Hepatocyte (in vitro differentiated cells): Measurements from ENCODE around the gene PSEN1. TPM values are rescaled to one million over a fixed set of nuclear protein-coding genes. Genes with fewer than 3 reads are reported as not detected.

Experiments used
- DNase-seq: peaks from one replicate; pipeline ENCODE4 v3.0.0-alpha.2; 2016; ENCODE audit warnings: low spot score
- H2AFZ ChIP-seq: fragments of 200-600 bp; sonication (generic); 2 replicates; pipeline ENCODE4 v1.6.0; 2016; ENCODE audit warnings: antibody characterized with exemption, mild to moderate bottlenecking
- H3K27ac ChIP-seq: fragments of 200-600 bp; sonication (generic); 2 replicates; pipeline ENCODE4 v1.5.1; 2016; ENCODE audit warnings: mild to moderate bottlenecking
- H3K27me3 ChIP-seq: fragments of 200-600 bp; sonication (generic); 2 replicates; pipeline ENCODE4 v1.6.1; 2016
- H3K36me3 ChIP-seq: fragments of 200-600 bp; sonication (generic); replicated peaks from 2 replicates; pipeline ENCODE4 v1.5.1; 2016; ENCODE audit warnings: low read depth; ENCODE audit not compliant: insufficient read depth
- H3K4me1 ChIP-seq: fragments of 200-600 bp; sonication (generic); 2 replicates; pipeline ENCODE4 v1.5.1; 2016; ENCODE audit warnings: mild to moderate bottlenecking, moderate library complexity; ENCODE audit not compliant: insufficient read depth
- H3K4me2 ChIP-seq: fragments of 200-600 bp; sonication (generic); 2 replicates; pipeline ENCODE4 v1.6.0; 2016
- H3K4me3 ChIP-seq: fragments of 200-600 bp; sonication (generic); 2 replicates; pipeline ENCODE4 v1.5.1; 2016; ENCODE audit warnings: mild to moderate bottlenecking
- H3K79me2 ChIP-seq: fragments of 200-600 bp; sonication (generic); 2 replicates; pipeline ENCODE4 v1.6.0; 2017; ENCODE audit warnings: mild to moderate bottlenecking
- H3K9me2 ChIP-seq: fragments of 200-600 bp; sonication (generic); replicated peaks from 2 replicates; pipeline ENCODE4 v1.6.0; 2017; ENCODE audit warnings: mild to moderate bottlenecking; ENCODE audit not compliant: insufficient read depth
- H3K9me3 ChIP-seq: fragments of 200-600 bp; sonication (generic); 2 replicates; pipeline ENCODE4 v1.5.1; 2016; ENCODE audit warnings: low read depth, mild to moderate bottlenecking
- H4K20me1 ChIP-seq: fragments of 200-600 bp; sonication (generic); 2 replicates; pipeline ENCODE4 v1.6.0; 2016; ENCODE audit warnings: mild to moderate bottlenecking; ENCODE audit not compliant: insufficient read depth, poor library complexity, severe bottlenecking
- CTCF ChIP-seq: fragments of 200-600 bp; sonication (generic); IDR thresholded peaks from 2 replicates; pipeline ENCODE4 v1.5.1; 2016; ENCODE audit warnings: antibody characterized with exemption, mild to moderate bottlenecking; ENCODE audit not compliant: poor library complexity
- EZH2 ChIP-seq: fragments of 200-600 bp; sonication (generic); IDR thresholded peaks from 2 replicates; pipeline ENCODE4 v1.6.1; 2016; ENCODE audit warnings: antibody characterized with exemption, mild to moderate bottlenecking, borderline replicate concordance
- EZH2phosphoT487 ChIP-seq: fragments of 200-600 bp; sonication (generic); IDR thresholded peaks from one replicate; pipeline ENCODE4 v1.6.1; 2018; ENCODE audit warnings: antibody characterized with exemption, mild to moderate bottlenecking, low read depth, moderate library complexity; ENCODE audit not compliant: unreplicated experiment, severe bottlenecking
- WGBS: methylation state at CpG from one replicate; pipeline ENCODE4 v1.1.6; 2016; ENCODE audit warnings: low lambda C conversion rate; ENCODE audit errors: missing lambda C conversion rate; 5-methylcytosine and 5-hydroxymethylcytosine counted together
- polyA plus RNA-seq: library from polyadenylated mRNA; unstranded; fragments of >200 nt; fragmentation: Nextera tagmentation; extraction: Ambion mirVana; gene quantifications from 2 replicates; pipeline ENCODE4 v1.2.1, GENCODE V29; 2016
- total RNA-seq: library from RNA; depleted of rRNA; stranded (reverse); fragments of >200 nt; gene quantifications from 2 replicates; pipeline ENCODE4 v1.2.3, GENCODE V29; 2014

PSEN1 gene
- total and polyA plus RNA-seq, 2 experiments from 2014 or later: 65.6 to 71.6 TPM

GRCh38 chr14:73198253-73198652 is 61.9 kb downstream of the PSEN1 start:
- Histone ChIP-seq H3K9me2 (no peaks in the 10 kb centered on the region), H2AFZ (no peak overlapping the region), H3K27me3 (no peaks in the 10 kb centered on the region), H3K79me2 (peaks cover 4% of the 10 kb centered on the region), H3K4me3 (no peak overlapping the region), H3K4me1 (no peaks in the 10 kb centered on the region), H4K20me1 (no peaks in the 10 kb centered on the region), H3K27ac (no peak overlapping the region), H3K4me2 (no peak overlapping the region), H3K36me3 (no peaks in the 10 kb centered on the region), H3K9me3 (no peaks in the 10 kb centered on the region)
- DNase-seq: no peak
- 91% methylated on average over 2 of the region's 2 CpGs for WGBS
- TF ChIP-seq EZH2phosphoT487 (no peak), EZH2 (no peak), CTCF (no peak)

GRCh38 chr14:73203527-73203926 is 67.2 kb downstream of the PSEN1 start:
- TF ChIP-seq CTCF: no peak
- TF ChIP-seq EZH2: no peak
- no peak for TF ChIP-seq EZH2phosphoT487
- no peaks in the 10 kb centered on the region for H4K20me1 ChIP-seq
- WGBS: 95% methylated on average over 2 of the region's 2 CpGs

GRCh38 chr14:73207615-73208014 is 71.3 kb downstream of the PSEN1 start:
- H3K4me1 ChIP-seq: no peaks in the 10 kb centered on the region
- no peaks in the 10 kb centered on the region for H3K9me3 ChIP-seq
- DNase-seq: no peak
- H3K4me3 ChIP-seq: no peak overlapping the region
- no peaks in the 10 kb centered on the region for H3K27me3 ChIP-seq
- no peaks in the 10 kb centered on the region for H3K79me2 ChIP-seq
- H3K9me2 ChIP-seq: no peaks in the 10 kb centered on the region
- H3K27ac ChIP-seq: no peak overlapping the region
- TF ChIP-seq EZH2phosphoT487: no peak
- TF ChIP-seq CTCF: no peak
- no peak for TF ChIP-seq EZH2
- H3K4me2 ChIP-seq: no peak overlapping the region
- no peaks in the 10 kb centered on the region for H4K20me1 ChIP-seq
- no peak overlapping the region for H2AFZ ChIP-seq
- WGBS: 100% methylated on average over 2 of the region's 2 CpGs
- no peaks in the 10 kb centered on the region for H3K36me3 ChIP-seq

More at GRCh38 chr14:73203527-73203926, 67.2 kb downstream of the PSEN1 start:
- Histone ChIP-seq H3K4me1 (no peaks in the 10 kb centered on the region), H3K4me2 (no peak overlapping the region), H3K36me3 (no peaks in the 10 kb centered on the region), H2AFZ (no peak overlapping the region), H3K4me3 (no peak overlapping the region), H3K9me3 (no peaks in the 10 kb centered on the region), H3K79me2 (peaks cover 4% of the 10 kb centered on the region), H3K9me2 (no peaks in the 10 kb centered on the region), H3K27ac (no peak overlapping the region), H3K27me3 (no peaks in the 10 kb centered on the region)
- no peak for DNase-seq

GRCh38 chr14:73208390-73208789 is 72.1 kb downstream of the PSEN1 start:
- Histone ChIP-seq H4K20me1 (no peaks in the 10 kb centered on the region), H3K4me2 (no peak overlapping the region), H2AFZ (no peak overlapping the region), H3K36me3 (no peaks in the 10 kb centered on the region), H3K27ac (no peak overlapping the region), H3K9me2 (no peaks in the 10 kb centered on the region), H3K79me2 (no peaks in the 10 kb centered on the region), H3K9me3 (no peaks in the 10 kb centered on the region), H3K27me3 (no peaks in the 10 kb centered on the region), H3K4me1 (no peaks in the 10 kb centered on the region), H3K4me3 (no peak overlapping the region)
- DNase-seq: no peak
- WGBS: 96% methylated on average over 3 of the region's 3 CpGs
- TF ChIP-seq EZH2phosphoT487 (no peak), EZH2 (no peak)
